ENCODE results near the gene UBE2E3. TPM values are rescaled to one million over a fixed set of nuclear protein-coding genes. Genes with fewer than 3 reads are reported as not detected.

The UBE2E3 gene
- total RNA-seq, 3 donors from 2014 or later = 58.4 to 98.7 (median 77.0) TPM

- TF ChIP-seq POLR2AphosphoS5 (IDR thresholded peaks at IDR 0.05) = no peak
- no peak for TF ChIP-seq POLR2A (IDR thresholded peaks at IDR 0.05)
- no peak for TF ChIP-seq CTCF (IDR thresholded peaks at IDR 0.05)
- DNase-seq (ENCODE audit: low spot score in 2 of 2) = no peak
- no peaks in the 10 kb centered on the region for H3K4me1 ChIP-seq
- no peaks in the 10 kb centered on the region for H3K27me3 ChIP-seq
- H3K27ac ChIP-seq = no peak overlapping the region
- H3K9me3 ChIP-seq = no peaks in the 10 kb centered on the region
- no peaks in the 10 kb centered on the region for H3K36me3 ChIP-seq
- intact Hi-C loops (cut with DNase I; ENCODE audit: low total_unique reads) = no loop called here
- no peak overlapping the region for H3K4me3 ChIP-seq
Measured at GRCh38 chr2:181052523-181052891, 72.1 kb downstream of the UBE2E3 start.

- H3K4me3 ChIP-seq = no peak overlapping the region
- no peak overlapping the region for H3K27ac ChIP-seq
- TF ChIP-seq POLR2A (IDR thresholded peaks at IDR 0.05) = no peak
- no peak for TF ChIP-seq POLR2AphosphoS5 (IDR thresholded peaks at IDR 0.05)
- no peak for TF ChIP-seq CTCF (IDR thresholded peaks at IDR 0.05)
- no peaks in the 10 kb centered on the region for H3K4me1 ChIP-seq
- H3K27me3 ChIP-seq = no peaks in the 10 kb centered on the region
- no peaks in the 10 kb centered on the region for H3K36me3 ChIP-seq
- H3K9me3 ChIP-seq = no peaks in the 10 kb centered on the region
- intact Hi-C loops (cut with DNase I; ENCODE audit: low total_unique reads) = no loop called here
- no peak for DNase-seq (ENCODE audit: low spot score in 2 of 2)
Measured at GRCh38 chr2:181054256-181054655, 73.9 kb downstream of the UBE2E3 start.

- Histone ChIP-seq H3K9me3 (no peaks in the 10 kb centered on the region), H3K36me3 (no peaks in the 10 kb centered on the region), H3K4me1 (no peaks in the 10 kb centered on the region), H3K27ac (no peak overlapping the region), H3K27me3 (no peaks in the 10 kb centered on the region), H3K4me3 (no peak overlapping the region)
- no peak for TF ChIP-seq POLR2AphosphoS5 (IDR thresholded peaks at IDR 0.05)
- TF ChIP-seq CTCF (IDR thresholded peaks at IDR 0.05) = no peak
- no peak for TF ChIP-seq POLR2A (IDR thresholded peaks at IDR 0.05)
- no peak for DNase-seq (ENCODE audit: low spot score in 2 of 2)
- intact Hi-C loops (cut with DNase I; ENCODE audit: low total_unique reads) = no loop called here
Measured at GRCh38 chr2:181054843-181055242, 74.4 kb downstream of the UBE2E3 start.

- TF ChIP-seq POLR2AphosphoS5 (IDR thresholded peaks at IDR 0.05) (no peak), POLR2A (IDR thresholded peaks at IDR 0.05) (no peak), CTCF (IDR thresholded peaks at IDR 0.05) (peak in 2 of 3 donors; percentile 9 to 22)
- H3K27me3 ChIP-seq = no peaks in the 10 kb centered on the region
- DNase-seq (ENCODE audit: low spot score in 2 of 2) = no peak
- no peaks in the 10 kb centered on the region for H3K36me3 ChIP-seq
- H3K27ac ChIP-seq = no peak overlapping the region
- H3K9me3 ChIP-seq = no peaks in the 10 kb centered on the region
- H3K4me1 ChIP-seq = no peaks in the 10 kb centered on the region
- intact Hi-C loops (cut with DNase I; ENCODE audit: low total_unique reads) = no loop called here
- H3K4me3 ChIP-seq = no peak overlapping the region
Measured at GRCh38 chr2:181058378-181059269, 78.2 kb downstream of the UBE2E3 start.

- Histone ChIP-seq H3K27ac (no peak overlapping the region), H3K4me3 (no peak overlapping the region), H3K27me3 (no peaks in the 10 kb centered on the region), H3K36me3 (no peaks in the 10 kb centered on the region), H3K9me3 (no peaks in the 10 kb centered on the region), H3K4me1 (no peaks in the 10 kb centered on the region)
- intact Hi-C loops (cut with DNase I; ENCODE audit: low total_unique reads) = no loop called here
- DNase-seq (ENCODE audit: low spot score in 2 of 2) = no peak
- no peak for TF ChIP-seq POLR2AphosphoS5 (IDR thresholded peaks at IDR 0.05)
- no peak for TF ChIP-seq POLR2A (IDR thresholded peaks at IDR 0.05)
- TF ChIP-seq CTCF (IDR thresholded peaks at IDR 0.05) = no peak
Measured at GRCh38 chr2:181063696-181064095, 83.3 kb downstream of the UBE2E3 start.
